Nephron progenitor cell (in vitro differentiated cells): Measurements from ENCODE around the gene TMEM161B.

Source experiments
- DNase-seq: peaks from one replicate; pipeline ENCODE4 v3.0.0; 2021
- H3K27ac Mint-ChIP-seq: 2 replicates; pipeline ENCODE4 v1.8.0; 2021; ENCODE audit warnings: mild to moderate bottlenecking, moderate library complexity, mixed read lengths
- H3K27me3 Mint-ChIP-seq: 2 replicates; pipeline ENCODE4 v1.8.0; 2021; ENCODE audit warnings: mild to moderate bottlenecking, low read depth, mixed read lengths; ENCODE audit not compliant: poor library complexity
- H3K36me3 Mint-ChIP-seq: 2 replicates; pipeline ENCODE4 v1.8.0; 2021; ENCODE audit warnings: low read depth, mixed read lengths
- H3K4me1 Mint-ChIP-seq: 2 replicates; pipeline ENCODE4 v1.8.0; 2021; ENCODE audit warnings: mixed read lengths
- H3K4me3 Mint-ChIP-seq: 2 replicates; pipeline ENCODE4 v1.8.0; 2021; ENCODE audit warnings: mild to moderate bottlenecking, moderate library complexity, mixed read lengths
- H3K9me3 Mint-ChIP-seq: 2 replicates; pipeline ENCODE4 v1.8.0; 2021; ENCODE audit warnings: mild to moderate bottlenecking, moderate library complexity, mixed read lengths
- TF ChIP-seq, protein P1 (sequence below): fragments of 200-600 bp; sonication (generic); IDR thresholded peaks from 2 replicates; pipeline ENCODE4 v1.5.0; 2021; ENCODE audit warnings: antibody characterized with exemption

Gene TMEM161B

DNA sequence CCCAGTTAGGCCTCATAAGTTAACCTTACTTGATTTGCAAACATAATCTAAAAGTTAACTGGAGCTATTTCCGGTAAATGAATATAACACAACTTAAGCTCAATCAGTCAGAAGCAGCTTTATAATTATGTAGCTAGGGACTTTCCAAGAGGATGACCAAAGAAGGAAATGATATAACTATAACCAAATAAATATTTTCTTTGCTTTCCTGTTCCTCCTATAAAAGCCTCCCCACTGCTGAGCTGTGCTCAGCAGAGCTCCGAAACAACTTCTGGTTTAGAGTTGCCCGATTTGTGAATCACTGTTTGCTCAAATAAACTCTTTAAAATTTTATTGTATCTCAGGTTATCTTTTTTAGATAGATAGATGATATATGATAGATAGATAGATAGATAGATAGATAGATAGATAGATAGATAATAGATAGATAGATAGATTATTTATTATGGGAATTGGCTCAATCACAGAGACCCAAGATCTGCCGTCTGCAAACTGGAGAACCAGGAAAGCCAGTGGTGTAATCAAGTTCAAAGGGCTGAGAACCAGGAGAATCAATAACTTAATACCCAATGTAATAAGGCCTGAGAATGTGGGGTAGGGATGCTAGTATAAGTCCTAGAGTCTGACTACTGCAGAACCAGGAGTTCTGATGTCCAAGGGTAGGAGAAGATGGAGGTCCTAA is 19.3 kb upstream of the TMEM161B start:
- TF ChIP-seq, protein P1, sequence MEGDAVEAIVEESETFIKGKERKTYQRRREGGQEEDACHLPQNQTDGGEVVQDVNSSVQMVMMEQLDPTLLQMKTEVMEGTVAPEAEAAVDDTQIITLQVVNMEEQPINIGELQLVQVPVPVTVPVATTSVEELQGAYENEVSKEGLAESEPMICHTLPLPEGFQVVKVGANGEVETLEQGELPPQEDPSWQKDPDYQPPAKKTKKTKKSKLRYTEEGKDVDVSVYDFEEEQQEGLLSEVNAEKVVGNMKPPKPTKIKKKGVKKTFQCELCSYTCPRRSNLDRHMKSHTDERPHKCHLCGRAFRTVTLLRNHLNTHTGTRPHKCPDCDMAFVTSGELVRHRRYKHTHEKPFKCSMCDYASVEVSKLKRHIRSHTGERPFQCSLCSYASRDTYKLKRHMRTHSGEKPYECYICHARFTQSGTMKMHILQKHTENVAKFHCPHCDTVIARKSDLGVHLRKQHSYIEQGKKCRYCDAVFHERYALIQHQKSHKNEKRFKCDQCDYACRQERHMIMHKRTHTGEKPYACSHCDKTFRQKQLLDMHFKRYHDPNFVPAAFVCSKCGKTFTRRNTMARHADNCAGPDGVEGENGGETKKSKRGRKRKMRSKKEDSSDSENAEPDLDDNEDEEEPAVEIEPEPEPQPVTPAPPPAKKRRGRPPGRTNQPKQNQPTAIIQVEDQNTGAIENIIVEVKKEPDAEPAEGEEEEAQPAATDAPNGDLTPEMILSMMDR: no peak
- H3K27me3 Mint-ChIP-seq: no peaks in the 10 kb centered on the region
- peaks cover 31% of the 10 kb centered on the region for H3K36me3 Mint-ChIP-seq
- peaks cover 20% of the 10 kb centered on the region for H3K4me1 Mint-ChIP-seq
- no peak overlapping the region for H3K4me3 Mint-ChIP-seq
- H3K27ac Mint-ChIP-seq: no peak overlapping the region
- no peak for DNase-seq
- no peaks in the 10 kb centered on the region for H3K9me3 Mint-ChIP-seq

DNA sequence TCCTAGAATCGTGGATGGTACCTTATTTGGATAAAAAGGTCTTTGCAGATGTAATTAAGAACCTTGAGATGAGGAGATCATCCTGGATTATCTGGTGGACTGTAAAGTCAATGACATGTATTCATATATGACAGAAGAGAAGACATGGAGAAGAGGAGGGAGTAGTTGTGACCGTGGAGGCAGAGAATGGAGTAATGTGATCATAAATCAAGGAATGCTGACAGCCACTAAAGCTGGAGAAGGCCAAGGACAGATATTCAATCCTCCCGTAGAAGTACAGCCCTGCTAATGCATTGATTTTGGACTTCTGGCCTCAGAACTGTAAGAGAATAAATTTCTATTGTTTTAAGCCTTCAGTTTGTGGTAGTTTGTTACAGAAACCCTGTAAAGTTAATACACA is 18.7 kb upstream of the TMEM161B start:
- no peak for DNase-seq
- TF ChIP-seq, protein P1: no peak
- no peak overlapping the region for H3K27ac Mint-ChIP-seq
- H3K36me3 Mint-ChIP-seq: peaks cover 37% of the 10 kb centered on the region
- H3K27me3 Mint-ChIP-seq: no peaks in the 10 kb centered on the region
- H3K4me1 Mint-ChIP-seq: peaks cover 20% of the 10 kb centered on the region
- H3K9me3 Mint-ChIP-seq: no peaks in the 10 kb centered on the region
- no peak overlapping the region for H3K4me3 Mint-ChIP-seq

DNA sequence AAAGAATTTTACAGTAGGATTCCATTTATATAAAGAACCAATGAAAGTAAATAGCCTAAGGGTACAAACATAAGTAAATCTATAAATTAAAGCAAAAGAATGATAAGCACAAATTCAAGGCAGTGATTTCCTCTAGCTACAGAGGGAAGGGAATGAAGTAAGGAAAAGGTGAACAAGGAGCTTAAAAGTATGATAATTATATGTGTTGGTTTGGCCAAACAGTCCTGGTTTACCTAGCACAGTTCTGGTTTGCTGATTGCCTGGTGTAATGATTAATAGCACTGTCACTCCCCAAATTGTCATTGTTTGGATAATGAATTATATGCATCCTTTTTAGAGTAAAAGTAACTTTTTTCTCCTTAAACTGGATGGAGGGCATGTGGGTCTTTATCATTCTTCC is 15.0 kb upstream of the TMEM161B start:
- Mint-ChIP-seq H3K4me1 (peaks cover 20% of the 10 kb centered on the region), H3K27me3 (no peaks in the 10 kb centered on the region), H3K27ac (no peak overlapping the region), H3K9me3 (no peaks in the 10 kb centered on the region), H3K36me3 (peaks cover 42% of the 10 kb centered on the region), H3K4me3 (no peak overlapping the region)
- DNase-seq: no peak
- TF ChIP-seq, protein P1: no peak

DNA sequence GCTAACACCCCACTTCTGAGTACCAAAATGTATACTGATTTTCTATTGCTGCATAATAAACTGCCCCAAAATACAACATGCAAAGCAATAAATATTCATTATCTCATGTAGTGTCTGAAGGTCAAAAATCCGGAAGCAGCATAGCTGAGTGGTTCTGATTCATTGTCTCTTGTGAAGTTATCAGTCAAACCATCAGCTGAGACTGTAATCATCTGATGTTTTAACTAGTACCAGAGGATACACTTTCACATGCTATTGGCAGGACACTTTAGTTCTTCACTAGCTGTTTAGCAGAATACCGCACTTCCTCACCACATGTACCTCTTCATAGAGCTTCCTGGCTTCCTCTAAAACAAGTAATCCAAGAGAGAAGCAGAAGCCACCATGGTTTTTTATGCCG is 12.7 kb upstream of the TMEM161B start:
- H3K27me3 Mint-ChIP-seq: no peaks in the 10 kb centered on the region
- no peak overlapping the region for H3K4me3 Mint-ChIP-seq
- no peak for DNase-seq
- H3K9me3 Mint-ChIP-seq: peaks cover 3% of the 10 kb centered on the region
- H3K36me3 Mint-ChIP-seq: peaks cover 38% of the 10 kb centered on the region
- peaks cover 10% of the 10 kb centered on the region for H3K4me1 Mint-ChIP-seq
- TF ChIP-seq, protein P1: no peak
- peak overlapping the region; percentile 43 for H3K27ac Mint-ChIP-seq

DNA sequence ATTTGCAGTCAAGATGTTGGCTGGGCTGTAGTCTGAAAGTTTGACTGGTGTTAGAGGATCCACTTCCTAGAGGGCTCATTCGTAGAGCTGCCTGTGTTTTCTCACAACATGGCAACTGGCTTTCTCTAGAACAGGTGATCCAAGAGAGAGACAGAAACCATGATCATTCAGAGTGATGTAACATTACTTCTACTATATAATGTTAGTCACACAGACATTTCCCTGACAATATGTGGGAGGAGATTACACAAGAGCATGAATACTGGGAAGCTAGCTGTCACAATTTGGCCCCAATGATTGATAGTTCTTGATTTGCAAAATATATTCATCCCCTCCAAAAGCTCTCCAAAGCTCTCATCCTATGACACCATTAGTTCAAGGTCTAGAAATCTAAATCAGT is 10.9 kb upstream of the TMEM161B start:
- no peak for DNase-seq
- peaks cover 3% of the 10 kb centered on the region for H3K9me3 Mint-ChIP-seq
- peaks cover 56% of the 10 kb centered on the region for H3K36me3 Mint-ChIP-seq
- no peak overlapping the region for H3K4me3 Mint-ChIP-seq
- TF ChIP-seq, protein P1: no peak
- no peak overlapping the region for H3K27ac Mint-ChIP-seq
- no peaks in the 10 kb centered on the region for H3K27me3 Mint-ChIP-seq
- H3K4me1 Mint-ChIP-seq: no peaks in the 10 kb centered on the region

DNA sequence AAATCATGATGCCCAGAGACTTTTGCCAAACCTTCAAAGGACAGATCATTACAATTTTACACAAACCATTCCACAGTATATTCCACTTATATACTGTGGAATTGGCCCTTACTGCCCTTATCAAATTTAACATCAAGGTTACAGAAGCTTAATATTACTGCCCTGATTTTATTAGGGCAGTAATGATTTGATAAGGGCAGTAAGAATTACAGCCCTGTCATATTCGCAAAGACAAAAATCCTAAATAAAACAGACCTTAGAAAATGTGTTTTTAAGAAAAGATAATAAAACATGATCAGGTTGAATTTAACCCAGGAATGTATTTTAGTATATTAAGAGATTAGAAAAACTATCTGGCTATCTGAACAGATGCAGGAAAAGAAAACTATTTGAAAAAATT is 7.7 kb upstream of the TMEM161B start:
- Mint-ChIP-seq H3K36me3 (peaks cover 57% of the 10 kb centered on the region), H3K4me3 (no peak overlapping the region), H3K27me3 (no peaks in the 10 kb centered on the region), H3K4me1 (peaks cover 5% of the 10 kb centered on the region), H3K27ac (no peak overlapping the region), H3K9me3 (peaks cover 3% of the 10 kb centered on the region)
- DNase-seq: no peak
- TF ChIP-seq, protein P1: no peak
